EL (cell line): Measurements from ENCODE around the gene TMOD2.

Experiments used
- DNase-seq: peaks from one replicate; pipeline ENCODE4 v3.0.0-alpha.2; 2016

Gene TMOD2

GRCh38 chr15:51736069-51736468 lies 15.3 kb upstream of the TMOD2 start:
- peak; percentile 17 for DNase-seq

- DNase-seq, result peak; percentile 36
Measured at GRCh38 chr15:51736751-51737521, 14.5 kb upstream of the TMOD2 start.

- DNase-seq, result peak; percentile 71
Measured at GRCh38 chr15:51737522-51738305, 13.7 kb upstream of the TMOD2 start, which contains the start of gene LYSMD2. TSS of gene LYSMD2 (minus strand) at chr15:51737655. CDS start at chr15:51737622, 33 bp downstream.

GRCh38 chr15:51738553-51738952 lies 12.8 kb upstream of the TMOD2 start:
- no peak for DNase-seq

GRCh38 chr15:51739061-51739712 lies 12.2 kb upstream of the TMOD2 start:
- DNase-seq, result no peak

GRCh38 chr15:51749307-51749706 lies 2.1 kb upstream of the TMOD2 start:
- DNase-seq, result no peak

- DNase-seq, result no peak
Measured at GRCh38 chr15:51750186-51750585, 1.2 kb upstream of the TMOD2 start.

GRCh38 chr15:51751697-51752683 lies 593 bp downstream of the TMOD2 start:
- peak; percentile 49 for DNase-seq

- DNase-seq, result no peak
Measured at GRCh38 chr15:51752888-51753287, 1.5 kb downstream of the TMOD2 start.

- no peak for DNase-seq
Measured at GRCh38 chr15:51754267-51754666, 2.9 kb downstream of the TMOD2 start.

GRCh38 chr15:51755790-51756189 lies 4.4 kb downstream of the TMOD2 start:
- DNase-seq, result no peak

- DNase-seq, result no peak
Measured at GRCh38 chr15:51756482-51756881, 5.1 kb downstream of the TMOD2 start.

- no peak for DNase-seq
Measured at GRCh38 chr15:51757450-51757849, 6.1 kb downstream of the TMOD2 start.

- peak; percentile 65 for DNase-seq
Measured at GRCh38 chr15:51758645-51759044, 7.2 kb downstream of the TMOD2 start.

GRCh38 chr15:51759557-51760070 lies 8.2 kb downstream of the TMOD2 start:
- peak; percentile 92 for DNase-seq

GRCh38 chr15:51760805-51761204 lies 9.4 kb downstream of the TMOD2 start:
- no peak for DNase-seq

- no peak for DNase-seq
Measured at GRCh38 chr15:51765751-51766150, 14.4 kb downstream of the TMOD2 start.

GRCh38 chr15:51766341-51766740 lies 14.9 kb downstream of the TMOD2 start:
- no peak for DNase-seq

GRCh38 chr15:51768018-51768417 lies 16.6 kb downstream of the TMOD2 start:
- no peak for DNase-seq

- no peak for DNase-seq
Measured at GRCh38 chr15:51770902-51771301, 19.5 kb downstream of the TMOD2 start.

GRCh38 chr15:51771773-51772172 lies 20.4 kb downstream of the TMOD2 start:
- DNase-seq, result no peak

- DNase-seq, result no peak
Measured at GRCh38 chr15:51774916-51775315, 23.5 kb downstream of the TMOD2 start.
